Right lobe of liver (tissue), 6 donors: ENCODE results near the gene SHISA7. TPM values are rescaled to one million over a fixed set of nuclear protein-coding genes. Genes with fewer than 3 reads are reported as not detected.
"Not testable (repeated sequence)": the region's sequence is repeated elsewhere in the genome, so short reads cannot be mapped to it uniquely, and the experiment has no call there.

Experiments
- ATAC-seq, 4 donors: fragments of 200-7000 bp; cut with Tn5 transposase; one replicate each; pipeline ENCODE4 v1.9.1; 2020; ENCODE audit warnings: mild to moderate bottlenecking in 4 of 4, moderate library complexity in 4 of 4
- DNase-seq, 3 donors: peaks; one replicate each; pipeline ENCODE4 v3.0.0-alpha.2; 2020
- H3K27ac ChIP-seq, 3 donors: fragments of 200-600 bp; one replicate each; pipeline ENCODE4 v1.8.0; 2022
- H3K27me3 ChIP-seq, 2 donors: fragments of 200-600 bp; one replicate each; pipeline ENCODE4 v1.8.0; 2022
- H3K36me3 ChIP-seq, 4 donors: fragments of 200-600 bp; sonication (generic) in 1 of 4; one replicate each; pipeline versions ENCODE4 v1.5.1 to v1.8.0; 2017 to 2022; ENCODE audit warnings: control low read depth in 1 of 4
- H3K4me1 ChIP-seq, 4 donors: fragments of 200-600 bp; sonication (generic) in 1 of 4; one replicate each; pipeline versions ENCODE4 v1.5.1 to v1.8.0; 2017 to 2022; ENCODE audit warnings: control low read depth in 1 of 4
- H3K4me3 ChIP-seq, 3 donors: fragments of 200-600 bp; one replicate each; pipeline ENCODE4 v1.8.0; 2022
- H3K9me3 ChIP-seq, 4 donors: fragments of 200-600 bp; sonication (generic) in 1 of 4; one replicate each; pipeline versions ENCODE4 v1.5.1 to v1.8.0; 2017 to 2022; ENCODE audit warnings: control low read depth in 1 of 4
- CTCF ChIP-seq, 4 donors: fragments of 200-600 bp in 3 of 4; fragments of 450-650 bp in 1 of 4; IDR thresholded peaks; one replicate each; pipeline versions ENCODE4 v1.5.1 to v1.8.0; 2016 to 2022; ENCODE audit warnings: antibody characterized with exemption in 4 of 4, mild to moderate bottlenecking in 2 of 4
- POLR2A ChIP-seq: fragments of 450-650 bp; IDR thresholded peaks from one replicate; pipeline ENCODE4 v1.6.1; 2017; ENCODE audit warnings: antibody characterized with exemption, mild to moderate bottlenecking
- WGBS: methylation state at CpG from one replicate; pipeline ENCODE4 v1.1.6; 2018; ENCODE audit warnings: low coverage, low lambda C conversion rate; ENCODE audit not compliant: insufficient coverage; ENCODE audit errors: missing lambda C conversion rate; 5-methylcytosine and 5-hydroxymethylcytosine counted together
- intact Hi-C, 2 donors: fragments of 100-400 bp; cut with DNase I; formaldehyde crosslinking; loops; one replicate each; pipeline versions ENCODE4 v1.11.2 to v1.14.1; 2022
- total RNA-seq, 6 experiments: library from RNA; depleted of rRNA in 2 of 6; stranded (reverse); fragments of >200 nt in 2 of 6; fragmentation: NEBNext Ultra II Directional in 3 of 6; extraction: Animal tissue kit (Norgen Biotek cat#: 25700) in 3 of 6; gene quantifications; one replicate each; pipeline versions ENCODE4 v1.1.0 to v1.2.4, GENCODE V29; 2016 to 2023
- donor health status: DM: no; HTN: yes; CAD: no.
- donor health status: DM: no; HTN: no; CAD: no.
- donor health status: DM: no; HTN: no; CAD: no.
- donor health status: DM: no; HTN: yes; CAD: no.
- donor health status: DM: no; HTN: yes; CAD: no.

SHISA7 gene
- total RNA-seq, 6 experiments from 2014 or later, result 0.04 TPM; not detected in 5

- WGBS, result 67% methylated on average over 11 of the region's 13 CpGs
- H3K27ac ChIP-seq, result no peak overlapping the region
- H3K27me3 ChIP-seq, result no peaks in the 10 kb centered on the region
- no peaks in the 10 kb centered on the region for H3K36me3 ChIP-seq
- ATAC-seq (no peak), DNase-seq (no peak)
- intact Hi-C loops, result loop anchor here in 1 of 2 donors (10.0 kb wide), 1 partner anchor 279 kb away; the partner anchor contains the start of gene TNNT1
- no peak overlapping the region for H3K4me3 ChIP-seq
- H3K9me3 ChIP-seq, result no peaks in the 10 kb centered on the region
- TF ChIP-seq POLR2A (no peak), CTCF (IDR thresholded peaks at IDR 0.05) (no peak)
- no peaks in the 10 kb centered on the region for H3K4me1 ChIP-seq
These were observed 19.7 kb downstream of the SHISA7 start for GRCh38 chr19:55423225-55424005.

- ATAC-seq, DNase-seq, H3K9me3 ChIP-seq, H3K36me3 ChIP-seq, H3K4me1 ChIP-seq, H3K4me3 ChIP-seq, H3K27me3 ChIP-seq, H3K27ac ChIP-seq: not testable (repeated sequence)
- 33% methylated on average over 3 of the region's 4 CpGs for WGBS
- intact Hi-C loops, result loop anchor here in 1 of 2 donors (10.0 kb wide), 1 partner anchor 276 kb away; the partner anchor contains the start of gene TNNT1
These were observed 21.8 kb downstream of the SHISA7 start for GRCh38 chr19:55421281-55421680.

GRCh38 chr19:55419624-55420236 is 23.4 kb downstream of the SHISA7 start:
- H3K9me3 ChIP-seq, result no peaks in the 10 kb centered on the region
- H3K4me1 ChIP-seq, result no peaks in the 10 kb centered on the region
- ATAC-seq (peak in 1 of 4 donors; percentile 29), DNase-seq (no peak)
- TF ChIP-seq POLR2A, result no peak
- no peak for TF ChIP-seq CTCF (IDR thresholded peaks at IDR 0.05)
- H3K4me3 ChIP-seq, result no peak overlapping the region
- intact Hi-C loops, result loop anchor here (10.0 kb wide), 2 partner anchors 125 to 275 kb away; partner anchors contain the start of gene TNNT1 (in 2 of the 2)
- no peak overlapping the region for H3K27ac ChIP-seq
- WGBS, result 56% methylated on average over 1 of the region's 5 CpGs
- H3K36me3 ChIP-seq, result no peaks in the 10 kb centered on the region
- no peaks in the 10 kb centered on the region for H3K27me3 ChIP-seq

- no peaks in the 10 kb centered on the region for H3K9me3 ChIP-seq
- no peak for TF ChIP-seq CTCF (IDR thresholded peaks at IDR 0.05)
- TF ChIP-seq POLR2A, result no peak
- H3K27me3 ChIP-seq, result no peaks in the 10 kb centered on the region
- WGBS, result 48% methylated on average over 3 of the region's 5 CpGs
- no peak overlapping the region for H3K27ac ChIP-seq
- H3K4me3 ChIP-seq, result no peak overlapping the region
- no peak for ATAC-seq
- H3K4me1 ChIP-seq, result no peaks in the 10 kb centered on the region
- intact Hi-C loops, result loop anchor here in 1 of 2 donors (10.0 kb wide), 2 partner anchors 124 to 274 kb away; partner anchors contain the start of gene TNNT1
- DNase-seq, result no peak
- no peaks in the 10 kb centered on the region for H3K36me3 ChIP-seq
These were observed 24.0 kb downstream of the SHISA7 start for GRCh38 chr19:55419103-55419502.

GRCh38 chr19:55418185-55418584 is 24.9 kb downstream of the SHISA7 start:
- ATAC-seq (peak; percentile 90 to 98 (median 92)), DNase-seq (peak in 2 of 3 donors; percentile 35 to 61)
- TF ChIP-seq CTCF (IDR thresholded peaks at IDR 0.05) (peak; percentile 68 to 81 (median 72)), POLR2A (no peak)
- intact Hi-C loops, result loop anchor here in 1 of 2 donors (10.0 kb wide), 2 partner anchors 123 to 273 kb away; partner anchors contain the start of gene TNNT1
- no peaks in the 10 kb centered on the region for H3K27me3 ChIP-seq
- no peak overlapping the region for H3K27ac ChIP-seq
- no peaks in the 10 kb centered on the region for H3K9me3 ChIP-seq
- H3K4me1 ChIP-seq, result no peaks in the 10 kb centered on the region
- H3K4me3 ChIP-seq, result no peak overlapping the region
- WGBS, result 1% methylated on average over 6 of the region's 7 CpGs
- no peaks in the 10 kb centered on the region for H3K36me3 ChIP-seq
